CD4-positive, alpha-beta T cell (primary cell): ENCODE data around the gene EXOC6. TPM values are rescaled to one million over a fixed set of nuclear protein-coding genes. Genes with fewer than 3 reads are reported as not detected.

Experiments used
- ATAC-seq: fragments of 200-7000 bp; cut with Tn5 transposase; one replicate; pipeline ENCODE4 v1.10.0; 2022; ENCODE audit warnings: mild to moderate bottlenecking; ENCODE audit not compliant: poor library complexity
- CTCF ChIA-PET: fragments of 350-600 bp; sonication (Branson Sonifier 250); formaldehyde crosslinking; loops from one replicate; lab custom pipeline; 2021; ENCODE audit warnings: antibody characterized with exemption, inconsistent platforms; lab: Charles Lee
- POLR2A ChIA-PET: fragments of 350-600 bp; sonication (Branson Sonifier 250); formaldehyde crosslinking; loops from one replicate; lab custom pipeline; 2021; ENCODE audit warnings: antibody characterized with exemption, inconsistent platforms; lab: Charles Lee
- DNase-seq, 14 experiments: peaks; one replicate each; pipeline ENCODE4 v3.0.0-alpha.2; 2013 to 2020; ENCODE audit warnings: mixed read lengths in 2 of 14
- H3K27ac ChIP-seq, 2 donors: one replicate each; pipeline versions ENCODE4 v1.5.1 to v1.7.0; 2013; ENCODE audit warnings: low read length in 2 of 2, low read depth in 1 of 2, mild to moderate bottlenecking in 1 of 2
- H3K27me3 ChIP-seq, 2 experiments: 1 replicate in 1 of 2; 2 replicates in 1 of 2; pipeline versions ENCODE4 v1.6.1 to v1.7.0; 2013; ENCODE audit warnings: low read length in 2 of 2, control low read depth in 1 of 2, mild to moderate bottlenecking in 1 of 2, moderate library complexity in 1 of 2; ENCODE audit not compliant: insufficient read depth in 2 of 2, control insufficient read depth in 1 of 2
- H3K36me3 ChIP-seq: one replicate; pipeline ENCODE4 v1.6.1; 2013; ENCODE audit warnings: low read length, control low read depth; ENCODE audit not compliant: insufficient read depth
- H3K4me1 ChIP-seq: one replicate; pipeline ENCODE4 v1.6.1; 2013; ENCODE audit warnings: low read length, control low read depth; ENCODE audit not compliant: insufficient read depth
- H3K4me3 ChIP-seq: one replicate; pipeline ENCODE4 v1.5.1; 2013; ENCODE audit warnings: mild to moderate bottlenecking, low read length, moderate library complexity
- H3K9me3 ChIP-seq, 2 experiments: 1 replicate in 1 of 2; 2 replicates in 1 of 2; pipeline versions ENCODE4 v1.6.1 to v1.7.0; 2013; ENCODE audit warnings: low read length in 2 of 2, mild to moderate bottlenecking in 2 of 2, control low read depth in 1 of 2, moderate library complexity in 1 of 2; ENCODE audit not compliant: control insufficient read depth in 1 of 2, insufficient read depth in 1 of 2
- H3K27ac Mint-ChIP-seq: one replicate; pipeline ENCODE4 v1.8.0; 2020; ENCODE audit warnings: mixed read lengths
- H3K27me3 Mint-ChIP-seq: one replicate; pipeline ENCODE4 v1.8.0; 2021; ENCODE audit warnings: mixed read lengths
- H3K36me3 Mint-ChIP-seq: one replicate; pipeline ENCODE4 v1.8.0; 2021; ENCODE audit warnings: low read depth, mixed read lengths
- H3K4me1 Mint-ChIP-seq: one replicate; pipeline ENCODE4 v1.8.0; 2021; ENCODE audit warnings: low read depth, mixed read lengths
- H3K4me3 Mint-ChIP-seq: one replicate; pipeline ENCODE4 v1.8.0; 2020; ENCODE audit warnings: mild to moderate bottlenecking, mixed read lengths
- H3K9me3 Mint-ChIP-seq: one replicate; pipeline ENCODE4 v1.8.0; 2020; ENCODE audit warnings: mixed read lengths
- intact Hi-C, 2 experiments: fragments of 100-400 bp; cut with DNase I in 1 of 2; cut with micrococcal nuclease in 1 of 2; formaldehyde crosslinking; loops; one replicate each; pipeline versions ENCODE4 v1.15.1 to v1.9.0; 2023 to 2025; cut with DNase I, micrococcal nuclease
- total RNA-seq, 174 experiments: library from RNA in 2 of 174; stranded (reverse) in 2 of 174; gene quantifications; one replicate each; pipeline ENCODE4 v1.2.3 and lab custom pipeline; 2021 to 2026
- TF ChIP-seq, protein P1 (sequence below): fragments of 200-600 bp; IDR thresholded peaks from one replicate; pipeline ENCODE4 v1.8.0; 2022; ENCODE audit warnings: antibody characterized with exemption, mild to moderate bottlenecking

The EXOC6 gene
- total RNA-seq, 2 experiments from 2014 or later: 6.6 to 7.4 TPM

DNA sequence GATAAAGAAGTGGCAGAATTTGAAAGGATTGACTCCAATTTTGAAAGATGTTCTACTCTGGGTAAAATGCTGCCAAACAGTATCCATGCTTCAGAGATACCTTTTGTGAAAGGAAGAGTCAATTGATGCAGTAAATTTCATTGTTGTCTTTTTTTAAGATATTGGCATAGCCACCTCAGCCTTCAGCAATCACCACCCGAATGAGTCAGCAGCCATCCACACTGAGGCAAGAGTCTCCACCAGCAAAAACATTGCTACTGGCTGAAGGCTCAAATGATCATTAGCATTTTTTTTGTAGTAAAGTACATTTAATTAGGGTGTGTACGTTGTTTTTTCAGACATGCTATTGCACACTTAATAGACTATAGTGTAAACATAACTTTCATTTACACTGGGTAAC, 180.6 kb downstream of the EXOC6 start:
- Histone ChIP-seq H3K9me3 (no peaks in the 10 kb centered on the region), H3K27me3 (no peaks in the 10 kb centered on the region), H3K36me3 (peaks cover 4% of the 10 kb centered on the region), H3K27ac (no peak overlapping the region), H3K4me3 (no peak overlapping the region), H3K4me1 (no peaks in the 10 kb centered on the region)
- Mint-ChIP-seq H3K27ac (no peak overlapping the region), H3K9me3 (no peaks in the 10 kb centered on the region), H3K4me3 (no peak overlapping the region), H3K4me1 (no peaks in the 10 kb centered on the region), H3K36me3 (peaks cover 33% of the 10 kb centered on the region), H3K27me3 (no peaks in the 10 kb centered on the region)
- ChIA-PET POLR2A (no interaction called here), CTCF (no interaction called here)
- ATAC-seq (no peak), DNase-seq (no peak)
- TF ChIP-seq, protein P1, sequence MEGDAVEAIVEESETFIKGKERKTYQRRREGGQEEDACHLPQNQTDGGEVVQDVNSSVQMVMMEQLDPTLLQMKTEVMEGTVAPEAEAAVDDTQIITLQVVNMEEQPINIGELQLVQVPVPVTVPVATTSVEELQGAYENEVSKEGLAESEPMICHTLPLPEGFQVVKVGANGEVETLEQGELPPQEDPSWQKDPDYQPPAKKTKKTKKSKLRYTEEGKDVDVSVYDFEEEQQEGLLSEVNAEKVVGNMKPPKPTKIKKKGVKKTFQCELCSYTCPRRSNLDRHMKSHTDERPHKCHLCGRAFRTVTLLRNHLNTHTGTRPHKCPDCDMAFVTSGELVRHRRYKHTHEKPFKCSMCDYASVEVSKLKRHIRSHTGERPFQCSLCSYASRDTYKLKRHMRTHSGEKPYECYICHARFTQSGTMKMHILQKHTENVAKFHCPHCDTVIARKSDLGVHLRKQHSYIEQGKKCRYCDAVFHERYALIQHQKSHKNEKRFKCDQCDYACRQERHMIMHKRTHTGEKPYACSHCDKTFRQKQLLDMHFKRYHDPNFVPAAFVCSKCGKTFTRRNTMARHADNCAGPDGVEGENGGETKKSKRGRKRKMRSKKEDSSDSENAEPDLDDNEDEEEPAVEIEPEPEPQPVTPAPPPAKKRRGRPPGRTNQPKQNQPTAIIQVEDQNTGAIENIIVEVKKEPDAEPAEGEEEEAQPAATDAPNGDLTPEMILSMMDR: no peak
- intact Hi-C loops: no loop called here

DNA sequence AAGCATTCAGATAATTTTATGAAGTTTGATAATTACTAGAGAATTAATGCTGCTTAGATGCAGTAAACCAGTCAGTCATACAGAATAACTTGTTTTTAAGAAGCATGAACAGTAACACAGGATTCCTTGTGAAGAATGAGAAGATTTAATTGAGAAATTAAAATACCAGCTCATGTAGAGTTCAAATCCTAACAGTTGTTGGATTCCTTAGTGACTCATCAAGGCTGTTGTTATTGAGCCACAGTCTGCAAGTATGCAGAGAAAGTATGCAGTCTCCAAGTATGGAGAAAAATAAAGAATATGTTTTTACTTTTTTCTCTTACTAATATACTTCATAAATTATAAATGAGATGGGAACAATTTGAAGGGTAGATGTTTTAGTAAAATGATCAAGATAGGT, 182.1 kb downstream of the EXOC6 start:
- Histone ChIP-seq H3K36me3 (peaks cover 2% of the 10 kb centered on the region), H3K4me3 (no peak overlapping the region), H3K27ac (no peak overlapping the region), H3K27me3 (no peaks in the 10 kb centered on the region), H3K9me3 (no peaks in the 10 kb centered on the region), H3K4me1 (no peaks in the 10 kb centered on the region)
- H3K36me3 Mint-ChIP-seq: peaks cover 31% of the 10 kb centered on the region
- intact Hi-C loops: loop anchor here in 1 of 2 experiments (10.0 kb wide), 1 partner anchor 56 kb away; no protein-coding TSS in a partner anchor
- TF ChIP-seq, protein P1: no peak
- H3K27ac Mint-ChIP-seq: no peak overlapping the region
- ChIA-PET CTCF (no interaction called here), POLR2A (no interaction called here)
- DNase-seq: no peak
- no peaks in the 10 kb centered on the region for H3K4me1 Mint-ChIP-seq
- no peaks in the 10 kb centered on the region for H3K9me3 Mint-ChIP-seq
- H3K27me3 Mint-ChIP-seq: no peaks in the 10 kb centered on the region
- no peak for ATAC-seq
- H3K4me3 Mint-ChIP-seq: no peak overlapping the region

DNA sequence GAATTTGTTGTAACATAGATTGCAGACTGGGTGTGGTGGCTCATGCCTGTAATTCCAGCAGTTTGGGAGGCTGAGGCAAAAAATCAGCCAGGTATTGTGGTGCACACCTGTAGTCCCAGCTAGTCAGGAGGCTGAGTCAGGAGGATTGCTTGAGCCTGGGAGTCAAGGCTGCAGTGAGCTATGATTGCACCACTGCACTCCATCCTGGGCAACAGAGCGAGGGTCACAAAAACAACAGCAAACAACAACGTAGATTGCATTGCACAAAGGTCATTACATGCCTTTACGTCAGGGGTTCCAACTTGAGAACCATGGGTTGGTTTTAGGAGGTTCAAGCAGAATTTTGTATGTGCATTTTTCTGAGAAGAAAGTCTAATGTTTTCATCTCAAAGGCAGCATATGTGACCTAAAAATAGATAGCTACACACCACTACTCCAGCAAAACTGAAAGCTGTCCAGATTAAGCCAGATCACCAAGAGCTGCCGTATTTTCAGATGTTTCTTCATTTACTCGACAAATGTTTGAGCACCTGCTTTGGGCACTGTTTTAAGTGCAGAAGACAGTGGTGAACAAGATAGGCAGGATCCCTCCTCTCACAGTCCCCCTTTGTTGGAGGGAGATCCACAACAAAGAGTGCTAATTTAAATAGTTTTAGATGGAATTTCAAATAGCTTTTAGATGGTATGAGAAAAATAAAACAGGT, 183.9 kb downstream of the EXOC6 start:
- Histone ChIP-seq H3K4me3 (no peak overlapping the region), H3K4me1 (no peaks in the 10 kb centered on the region), H3K27ac (no peak overlapping the region), H3K9me3 (no peaks in the 10 kb centered on the region), H3K36me3 (peaks cover 2% of the 10 kb centered on the region), H3K27me3 (no peaks in the 10 kb centered on the region)
- Mint-ChIP-seq H3K4me1 (no peaks in the 10 kb centered on the region), H3K27ac (no peak overlapping the region), H3K36me3 (peaks cover 12% of the 10 kb centered on the region), H3K9me3 (no peaks in the 10 kb centered on the region), H3K27me3 (no peaks in the 10 kb centered on the region), H3K4me3 (no peak overlapping the region)
- ChIA-PET POLR2A (no interaction called here), CTCF (no interaction called here)
- no peak for ATAC-seq
- DNase-seq: no peak
- TF ChIP-seq, protein P1: no peak
- intact Hi-C loops: loop anchor here in 1 of 2 experiments (10.0 kb wide), 1 partner anchor 57 kb away; no protein-coding TSS in a partner anchor
